Measurements from ENCODE around the gene BHLHE41. TPM values are rescaled to one million over a fixed set of nuclear protein-coding genes. Genes with fewer than 3 reads are reported as not detected.

The BHLHE41 gene
- polyA plus RNA-seq, 10 donors = 2.5 to 10.6 (median 4.5) TPM

DNA sequence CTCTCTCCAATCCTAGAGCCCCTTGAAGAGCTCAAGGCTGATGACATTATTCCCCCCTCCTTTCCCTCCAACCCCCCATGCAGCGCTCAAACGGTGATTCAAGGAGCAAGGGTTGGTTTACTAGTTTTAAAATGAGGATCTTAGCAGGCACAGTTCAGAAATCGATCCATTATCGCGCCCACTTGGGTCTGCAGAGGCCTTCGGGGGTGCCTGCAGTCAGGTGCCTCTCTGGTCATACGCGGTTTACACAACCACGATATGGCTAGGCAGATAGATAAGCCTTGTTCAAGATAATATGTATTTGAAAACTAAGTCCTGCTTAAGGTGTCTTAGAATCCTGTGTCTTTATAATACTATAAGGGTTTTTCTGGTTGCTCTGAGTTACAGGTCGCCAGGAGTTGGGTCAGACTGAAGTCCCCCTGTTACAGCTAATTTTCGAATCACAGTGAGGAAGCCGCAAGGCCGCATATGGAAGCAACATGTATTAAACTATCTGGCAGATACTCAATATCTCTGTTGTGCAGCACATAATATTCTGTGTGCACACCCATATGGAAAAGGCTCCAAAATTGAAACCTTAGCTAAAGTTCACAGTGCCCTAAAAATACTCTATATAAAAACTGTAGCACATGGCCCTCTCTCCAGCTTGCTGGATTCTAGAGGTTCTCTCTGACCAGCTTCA, 10.0 kb downstream of the BHLHE41 start:
- peak in 1 of 3 donors; percentile 33 for DNase-seq

DNA sequence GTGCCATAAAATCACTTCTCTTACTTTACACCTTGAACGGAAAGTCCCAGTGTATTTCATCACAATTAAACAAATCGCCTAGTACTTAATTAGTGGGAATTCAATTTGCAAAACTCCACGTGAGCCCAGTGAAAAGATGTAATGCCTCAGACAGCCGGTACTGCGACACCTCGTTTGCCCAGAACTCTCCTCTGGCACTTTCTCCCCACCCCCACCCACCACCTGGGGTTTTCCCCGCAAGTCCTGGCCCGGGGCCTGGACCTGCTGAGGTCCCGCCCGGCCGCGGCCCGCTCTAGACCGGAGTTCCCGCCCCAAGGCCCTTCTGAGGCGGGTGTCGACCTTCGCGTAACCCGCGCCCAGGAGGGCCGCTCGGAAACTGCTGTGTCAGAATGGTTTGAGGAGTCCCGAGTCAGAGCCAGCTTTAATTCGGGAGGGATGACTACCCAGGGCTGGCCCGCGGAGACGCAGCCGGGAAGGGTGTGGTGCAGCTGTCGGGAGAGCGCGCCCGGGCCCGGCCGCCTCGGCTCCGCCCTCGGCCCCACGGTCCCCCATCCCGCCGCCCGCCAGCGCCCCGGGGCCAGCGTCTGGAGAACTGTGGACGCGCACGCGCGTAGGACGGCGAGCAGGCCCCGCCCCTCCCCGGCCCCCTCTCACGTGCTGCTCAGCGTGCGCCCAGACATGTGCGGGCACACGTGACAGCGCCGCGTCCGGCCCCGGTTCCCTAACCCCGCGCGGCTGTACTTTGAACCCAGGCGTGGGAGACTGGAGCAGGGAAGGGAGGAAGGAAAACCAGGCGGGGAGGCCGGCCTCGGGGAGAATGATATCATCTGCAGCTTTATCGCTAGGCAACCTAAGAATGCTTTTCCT, 10.8 kb downstream of the BHLHE41 start:
- DNase-seq = peak; percentile 93 to 97 (median 95)

DNA sequence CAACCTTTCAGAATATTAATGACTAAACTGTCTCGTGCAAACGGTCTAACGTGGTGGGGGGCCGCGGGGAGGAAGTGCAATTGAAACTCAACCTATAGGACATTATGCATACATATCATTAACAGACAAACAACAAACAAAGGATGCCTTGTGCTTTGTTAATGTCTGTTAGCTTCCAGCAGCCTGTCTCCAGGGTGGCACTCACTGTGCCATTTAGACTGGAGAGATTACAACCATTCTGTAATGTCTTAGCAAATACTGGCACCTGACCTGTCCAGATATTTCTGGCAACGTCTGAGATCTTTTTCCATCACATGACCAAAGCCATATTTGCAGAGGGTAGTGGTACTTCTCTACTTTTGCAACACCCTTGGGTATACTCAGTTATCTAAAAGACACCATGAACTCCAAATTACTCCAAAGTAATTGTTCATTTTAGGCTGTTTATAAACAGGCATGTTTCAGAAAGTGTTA, 11.6 kb downstream of the BHLHE41 start:
- DNase-seq = peak in 1 of 3 donors; percentile 52

DNA sequence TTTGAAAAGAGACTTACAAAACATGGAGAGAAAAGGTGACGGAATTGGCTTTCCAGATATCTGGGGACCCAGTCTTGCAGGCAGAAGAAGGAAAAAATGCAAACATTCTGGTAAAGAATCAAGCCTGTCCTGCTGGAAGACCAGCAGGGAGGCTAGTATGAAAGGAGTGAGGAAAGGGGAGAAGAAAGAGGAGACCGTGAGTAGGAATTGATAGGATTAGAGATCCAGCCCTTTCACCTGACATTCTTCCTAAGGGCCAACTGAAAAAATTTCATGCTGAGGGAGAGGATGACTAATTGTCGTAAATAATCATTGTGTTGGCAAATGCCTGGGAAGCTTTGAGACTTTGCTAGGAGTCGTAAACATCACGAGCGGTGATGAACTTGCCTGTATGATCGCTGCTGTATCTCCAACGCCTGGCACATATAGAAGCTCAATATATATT, 12.1 kb downstream of the BHLHE41 start:
- DNase-seq = no peak

DNA sequence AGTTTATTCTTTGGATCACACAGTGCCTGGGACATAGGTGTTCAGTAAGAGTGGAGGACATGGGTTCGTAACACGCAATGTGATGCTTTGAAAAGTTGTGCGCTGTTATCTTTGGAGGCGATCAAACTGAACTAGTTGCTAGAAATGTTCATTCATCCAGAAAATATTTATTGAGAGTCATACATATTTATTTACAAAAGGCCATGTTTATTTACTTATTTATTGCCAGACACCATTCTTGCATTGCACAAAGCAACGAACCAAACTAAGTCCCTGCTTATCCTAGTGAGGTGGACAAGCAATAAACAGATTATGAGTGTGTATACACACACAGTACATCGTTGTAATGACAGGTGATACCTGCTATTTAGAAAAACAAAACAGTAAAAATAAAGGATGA, 12.6 kb downstream of the BHLHE41 start:
- DNase-seq = no peak

DNA sequence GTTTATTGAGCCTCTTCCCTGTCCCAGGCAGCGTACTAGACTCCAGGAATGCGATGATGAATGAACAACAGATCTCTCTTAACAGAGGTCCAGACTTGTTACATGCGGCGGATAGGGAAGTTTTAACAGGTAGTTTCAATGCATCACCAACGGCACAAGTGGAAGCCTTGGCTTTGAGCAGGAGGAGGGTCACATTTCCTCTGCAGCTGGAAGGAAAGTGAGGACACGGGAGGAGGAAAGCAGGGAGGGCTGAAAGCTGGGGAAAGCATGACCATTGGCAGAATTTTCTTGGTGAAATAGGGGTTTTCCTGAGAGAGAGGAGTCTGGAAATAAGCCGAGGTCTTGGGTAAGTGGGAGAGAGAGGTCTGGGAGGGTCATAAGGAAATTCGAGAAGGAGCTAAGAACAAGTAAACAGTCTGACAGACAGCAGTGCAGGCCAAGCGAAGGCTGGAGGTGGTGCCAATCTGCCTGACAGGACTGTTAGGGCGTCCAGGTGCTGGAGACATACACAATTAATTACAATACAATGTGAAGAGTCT, 15.4 kb downstream of the BHLHE41 start:
- peak in 2 of 3 donors; percentile 61 to 73 for DNase-seq

DNA sequence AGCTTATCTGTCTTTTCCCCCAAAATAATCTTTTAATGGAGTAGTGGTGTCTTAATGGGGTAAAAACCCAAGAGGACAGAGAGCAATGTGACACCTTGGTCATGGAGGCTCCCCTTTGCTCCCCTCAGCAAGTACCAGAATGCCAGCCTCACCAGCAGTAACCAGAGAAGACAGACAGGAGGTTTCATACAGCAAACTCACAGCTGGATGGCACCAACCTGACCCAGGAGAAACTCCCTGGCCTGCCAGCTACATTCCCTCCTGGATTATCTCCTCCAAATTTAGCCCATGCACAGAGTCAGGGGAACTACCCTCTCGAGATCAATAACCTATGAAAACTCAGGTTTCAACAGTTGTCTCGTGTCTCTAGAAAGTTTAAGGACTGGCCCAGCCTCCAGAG, 15.9 kb downstream of the BHLHE41 start:
- peak in 1 of 3 donors; percentile 36 for DNase-seq

DNA sequence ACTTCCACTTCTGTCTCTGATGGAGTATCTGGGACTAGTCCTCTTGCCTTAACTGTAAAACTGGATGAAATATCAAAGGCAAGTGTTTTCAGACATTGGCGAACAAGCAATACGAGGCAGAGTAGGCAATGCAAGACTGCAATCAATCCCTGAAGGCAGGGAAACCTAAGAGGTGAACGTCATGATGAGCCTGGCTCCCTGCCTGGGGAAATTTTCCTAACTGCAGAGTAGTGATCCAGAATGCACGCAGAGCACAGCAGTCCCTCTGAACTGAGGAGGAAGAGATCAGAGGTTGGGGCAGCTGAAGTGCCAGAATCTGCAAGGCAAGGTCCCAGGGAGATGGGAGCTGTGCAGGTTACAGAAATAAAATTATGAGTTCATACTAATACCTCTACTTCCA, 18.5 kb downstream of the BHLHE41 start:
- no peak for DNase-seq

DNA sequence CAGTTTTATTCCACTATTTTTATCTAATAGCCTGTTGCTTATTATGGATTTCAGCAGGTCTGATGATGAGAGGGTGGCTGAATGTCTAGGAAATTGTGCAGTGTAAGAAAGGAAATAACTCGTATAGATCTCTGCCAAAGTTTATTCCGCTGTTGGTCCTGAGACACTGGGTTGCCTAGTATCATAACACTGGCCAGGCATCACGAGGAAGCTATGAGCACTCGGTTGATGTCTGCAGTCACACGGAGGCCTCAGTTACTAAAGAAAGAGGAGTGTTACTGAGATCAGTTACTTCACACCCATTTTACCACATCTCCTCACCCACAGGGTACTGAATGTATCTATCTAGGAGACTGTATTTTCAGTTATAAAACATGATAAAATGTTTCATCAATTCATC, 21.9 kb downstream of the BHLHE41 start:
- DNase-seq = peak in 1 of 3 donors; percentile 70

DNA sequence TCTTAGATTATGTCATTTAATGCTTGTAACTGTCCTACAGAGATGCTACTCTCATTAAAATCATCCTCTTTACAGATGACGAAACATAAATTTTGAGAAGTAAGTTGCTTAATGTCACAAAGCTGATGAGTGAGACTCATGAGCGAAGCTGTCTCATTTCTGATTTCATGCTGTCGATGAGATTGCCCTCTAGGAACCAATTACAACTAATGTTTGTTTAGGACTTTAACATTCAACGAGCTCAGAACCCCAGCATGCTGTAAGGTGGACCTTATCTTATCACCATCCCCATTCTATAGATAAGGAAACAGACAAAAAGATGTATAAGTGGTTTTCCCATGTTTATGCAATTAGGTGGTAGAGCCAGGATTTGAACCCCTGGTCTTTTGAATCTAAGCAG, 23.1 kb downstream of the BHLHE41 start:
- no peak for DNase-seq

DNA sequence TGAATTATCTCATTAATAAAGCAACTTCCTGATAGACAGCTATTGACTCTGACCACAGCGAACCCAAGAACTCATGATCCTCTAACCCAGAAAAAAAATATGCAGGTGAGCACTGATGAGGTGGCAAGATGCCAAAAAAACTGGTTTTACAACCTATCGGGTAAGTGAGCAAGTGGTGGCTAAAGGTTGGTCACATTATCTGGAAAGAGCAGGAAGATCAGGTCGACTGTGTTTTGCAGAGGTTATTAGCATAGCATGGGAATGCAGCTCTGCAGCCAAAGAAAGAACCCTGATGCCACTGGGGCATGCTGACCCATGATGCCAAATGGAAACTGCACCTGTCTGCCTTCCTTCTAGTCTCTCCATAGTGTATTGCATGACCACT, 23.5 kb downstream of the BHLHE41 start:
- DNase-seq = no peak

DNA sequence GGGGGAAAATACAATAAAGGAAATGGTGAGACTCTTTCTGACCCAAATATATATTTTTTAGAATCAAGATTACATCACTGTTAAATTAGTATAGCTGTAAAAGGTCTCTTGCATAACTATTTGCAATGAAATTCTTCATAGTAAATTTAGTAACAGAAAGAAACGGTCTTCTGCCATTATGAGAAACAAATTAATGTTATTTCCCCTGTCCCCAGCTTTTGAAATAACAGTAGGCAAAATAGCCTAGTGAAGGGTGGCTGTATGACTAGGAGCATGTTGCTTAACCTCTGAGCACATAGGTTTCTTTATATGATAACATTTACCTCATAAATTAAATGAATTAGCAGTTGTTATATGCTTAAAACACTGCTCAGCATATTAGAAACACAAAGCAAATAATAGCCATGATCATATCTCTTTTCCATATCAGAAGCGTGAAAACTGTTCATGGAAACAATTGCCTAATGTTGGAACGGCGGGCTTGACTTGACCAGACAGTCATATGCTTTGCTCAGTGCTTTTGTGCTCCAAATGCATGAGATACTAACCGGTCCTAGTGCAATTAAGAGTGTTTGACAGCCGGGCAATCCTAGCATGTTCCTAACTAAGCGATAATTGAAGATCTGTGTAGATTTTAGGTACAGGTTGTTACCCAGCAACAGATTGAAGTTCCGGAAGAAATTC, 24.0 kb downstream of the BHLHE41 start:
- no peak for DNase-seq

DNA sequence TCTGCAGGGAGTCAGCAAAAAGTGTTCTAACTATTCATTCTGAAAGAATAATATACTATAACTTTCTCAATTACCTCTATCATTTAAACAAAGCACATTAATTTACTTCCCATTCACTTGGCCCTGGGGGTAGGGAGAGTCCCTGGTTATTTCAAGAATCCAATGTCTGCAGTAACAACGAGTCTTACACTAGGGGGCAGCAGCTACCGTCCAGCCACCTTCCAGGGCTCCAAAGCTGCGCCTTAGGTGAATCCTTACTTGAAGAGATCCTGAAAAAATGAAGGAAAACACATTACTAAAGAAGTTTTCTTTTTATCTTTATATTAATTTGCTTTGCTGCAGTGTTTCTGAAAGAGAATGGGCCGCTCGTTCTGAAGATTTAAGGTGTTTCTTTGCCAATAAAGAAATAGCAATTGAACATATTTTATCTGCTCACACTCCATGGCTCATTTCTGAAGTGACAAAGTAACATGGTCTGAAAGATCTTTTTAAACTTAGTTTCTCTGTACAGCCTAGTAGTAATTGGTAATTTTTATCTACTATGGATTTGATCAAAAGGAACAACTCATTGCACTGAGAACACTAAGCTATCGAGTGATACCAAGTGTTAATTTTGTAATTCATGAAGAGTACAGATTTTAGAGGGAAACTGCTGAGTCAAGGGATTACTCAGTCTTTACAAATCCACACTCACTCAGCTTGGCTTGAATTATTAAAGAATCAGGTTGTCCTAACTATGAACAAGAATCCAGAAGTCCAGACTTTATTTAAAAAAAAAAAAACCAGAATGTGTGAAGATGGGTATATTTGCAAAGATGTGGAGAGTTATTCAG, 27.6 kb downstream of the BHLHE41 start:
- DNase-seq = peak; percentile 69 to 83 (median 78)

DNA sequence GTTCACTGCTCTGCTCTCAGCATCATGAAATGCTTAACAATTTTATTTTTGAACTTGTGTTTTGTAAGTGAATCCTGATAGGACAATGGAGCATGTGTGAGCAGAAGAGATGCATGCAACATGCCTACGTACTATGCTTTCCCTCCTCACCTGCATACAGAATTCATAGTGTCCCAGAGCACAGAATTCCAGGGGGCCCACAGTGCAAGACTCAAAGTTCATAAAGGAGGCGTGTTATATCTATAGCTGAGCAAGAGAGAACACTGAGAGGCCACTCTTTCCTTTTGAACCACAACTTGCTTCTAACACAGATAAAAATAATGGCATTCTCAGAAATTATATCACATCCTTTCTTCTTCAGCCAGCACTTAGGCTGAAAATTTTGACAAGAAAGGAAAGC, 28.8 kb downstream of the BHLHE41 start:
- no peak for DNase-seq

DNA sequence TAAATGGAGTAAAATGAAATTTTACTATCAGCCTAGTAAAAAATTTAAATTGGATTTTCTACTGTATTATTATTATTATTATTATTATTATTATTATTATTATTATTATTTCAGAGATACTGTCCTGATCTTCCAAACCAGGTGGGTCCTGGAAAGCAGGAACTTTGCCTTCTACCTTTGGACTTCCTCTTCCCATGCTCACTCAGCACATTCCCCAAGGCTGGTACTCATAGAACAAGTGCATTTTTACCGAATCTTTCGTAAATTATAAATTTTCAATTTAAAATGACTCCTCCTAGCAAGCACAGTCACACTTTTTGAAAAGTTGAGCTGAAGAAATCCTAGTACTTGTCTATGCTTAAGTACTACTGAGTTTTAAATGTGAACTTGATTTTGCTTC, 29.7 kb downstream of the BHLHE41 start:
- no peak for DNase-seq

DNA sequence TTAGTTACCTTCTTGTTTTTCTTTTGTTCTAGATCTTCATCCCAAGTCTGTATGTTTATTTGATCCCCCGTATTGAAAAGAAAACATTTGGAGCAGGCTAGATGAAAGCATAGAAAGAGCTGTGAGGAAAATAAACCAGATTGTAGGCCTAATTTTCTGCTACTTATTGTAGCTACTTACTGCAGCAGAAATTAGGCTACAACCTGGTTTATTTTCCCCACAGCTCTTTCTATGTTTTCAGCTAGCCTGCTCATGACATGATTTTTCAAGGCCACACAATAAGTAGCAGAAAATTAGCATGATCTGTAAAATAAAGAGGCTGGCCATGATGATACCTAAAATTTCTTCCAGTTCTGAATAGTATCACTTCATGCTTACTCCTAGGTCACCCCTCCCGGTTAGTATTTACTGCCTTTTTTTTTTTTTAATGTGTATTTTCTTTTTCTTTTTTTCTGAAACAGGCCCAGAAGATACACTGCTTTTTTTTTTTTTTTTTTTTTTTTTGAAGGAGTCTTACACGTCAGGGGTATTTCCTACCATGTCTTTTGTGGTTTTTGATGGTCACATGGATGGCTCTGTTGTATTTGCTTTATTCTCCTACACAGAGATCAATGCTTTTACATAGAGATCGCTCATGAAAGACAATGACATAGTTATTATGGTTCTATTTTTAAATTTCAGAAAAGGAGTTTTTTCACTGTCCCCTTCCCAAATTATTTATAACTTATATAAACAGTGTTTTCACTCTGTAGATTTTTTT, 32.3 kb downstream of the BHLHE41 start:
- DNase-seq = no peak

DNA sequence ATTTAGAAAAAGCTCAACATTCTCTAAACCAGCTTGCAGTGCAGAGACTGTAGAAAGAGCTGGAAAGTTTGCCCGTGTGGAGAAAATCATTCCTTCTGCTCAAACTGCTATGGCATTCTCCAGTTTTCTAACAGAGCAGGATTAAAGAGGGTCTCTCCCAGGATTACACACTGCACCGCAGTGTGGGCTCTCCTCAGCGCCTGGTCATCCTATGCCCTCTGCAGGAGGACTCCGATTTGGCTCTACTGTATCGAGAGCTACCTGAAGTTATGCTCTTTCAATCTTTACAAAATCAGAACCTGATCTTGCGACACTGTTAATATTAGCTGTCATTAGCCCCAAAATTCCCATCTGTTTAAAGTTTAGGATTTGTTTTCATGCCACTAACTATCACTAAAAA, 33.0 kb downstream of the BHLHE41 start:
- peak in 2 of 3 donors; percentile 22 to 36 for DNase-seq

DNA sequence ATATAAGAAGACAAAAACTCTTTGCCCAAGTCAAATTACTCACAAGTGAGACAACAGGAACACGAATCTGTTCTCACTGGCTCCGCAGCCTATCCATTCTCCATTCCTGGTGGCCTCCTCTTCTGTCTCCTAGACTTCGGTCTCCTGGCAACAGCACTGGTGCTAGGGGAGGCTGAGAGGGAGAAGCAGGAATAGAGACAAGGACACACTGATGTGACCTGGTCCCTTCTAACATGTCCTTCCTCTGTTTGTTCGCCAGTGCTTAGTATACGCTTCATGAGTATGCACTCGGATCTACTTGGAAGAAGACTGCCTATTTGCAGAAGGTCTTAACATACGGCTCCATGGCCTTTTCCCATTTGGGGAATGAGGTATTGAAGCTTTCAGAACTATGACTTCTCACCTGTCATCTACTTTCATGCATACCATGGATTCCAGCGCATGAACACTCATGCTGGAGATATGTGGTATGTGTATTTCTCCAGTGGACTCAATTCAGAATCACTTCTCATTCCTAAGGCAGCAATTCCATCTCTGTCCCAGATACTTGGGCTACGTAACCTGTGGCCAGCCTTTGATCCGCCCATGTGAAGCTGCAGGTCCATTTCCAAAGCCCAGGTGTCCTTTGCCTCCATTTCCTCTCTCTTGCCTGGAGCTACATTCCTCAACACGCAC, 33.9 kb downstream of the BHLHE41 start:
- no peak for DNase-seq

DNA sequence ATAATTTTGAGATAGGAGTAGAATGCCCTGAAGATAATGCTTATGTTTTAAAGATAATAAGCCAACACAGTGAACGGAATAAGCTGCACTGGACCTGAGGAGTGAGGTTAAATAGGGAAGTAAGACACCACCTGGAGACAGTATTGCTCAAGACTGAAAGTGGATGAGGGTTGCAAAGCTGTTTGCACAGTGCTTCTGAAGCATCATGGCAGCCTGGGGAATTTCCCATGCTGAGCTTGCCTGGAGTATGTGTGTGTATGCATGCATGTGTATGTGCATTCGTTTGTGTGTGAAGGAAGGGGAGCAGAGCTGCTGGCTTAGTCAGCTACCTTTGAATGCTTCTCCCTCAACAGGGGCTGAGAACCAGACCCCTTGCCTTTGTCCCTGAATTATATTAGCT, 35.8 kb downstream of the BHLHE41 start:
- no peak for DNase-seq

DNA sequence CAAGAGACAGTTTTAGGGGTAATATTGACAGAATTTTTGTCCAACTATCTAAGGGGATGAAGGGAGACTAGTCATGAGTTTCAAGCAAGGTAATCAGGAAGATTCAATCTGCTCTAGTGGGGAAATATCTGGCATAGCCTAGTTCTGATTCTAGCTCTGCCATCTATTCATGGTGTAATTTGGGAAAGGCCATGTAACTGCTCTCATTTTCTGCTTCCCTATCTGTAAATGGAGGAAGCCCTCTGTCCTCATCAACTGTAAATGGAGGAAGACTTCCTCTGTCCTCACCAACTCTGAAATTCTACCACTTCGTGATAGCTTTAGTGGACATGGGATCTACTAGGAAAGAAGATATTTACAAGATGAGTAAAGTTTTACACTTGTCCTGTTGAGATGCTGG, 37.9 kb downstream of the BHLHE41 start:
- DNase-seq = no peak

Data from muscle of back (tissue), 11 donors.